Sigmoid colon (tissue), 4 donors: ENCODE measurements around the gene TECTB.

ENCODE experiments used
- POLR2AphosphoS5 ChIP-seq, 4 donors: sonication (generic); formaldehyde crosslinking; IDR thresholded peaks; one replicate each; pipeline ENCODE4 v1.6.1; 2017; ENCODE audit warnings: antibody characterized with exemption in 4 of 4
- TF ChIP-seq, protein P1 (sequence below), 4 experiments: fragments of 450-650 bp in 3 of 4; fragments of 200-600 bp in 1 of 4; IDR thresholded peaks; one replicate each; pipeline ENCODE4 v1.5.1; 2016 to 2019; ENCODE audit warnings: antibody characterized with exemption in 4 of 4, mild to moderate bottlenecking in 3 of 4, moderate library complexity in 2 of 4

DNA sequence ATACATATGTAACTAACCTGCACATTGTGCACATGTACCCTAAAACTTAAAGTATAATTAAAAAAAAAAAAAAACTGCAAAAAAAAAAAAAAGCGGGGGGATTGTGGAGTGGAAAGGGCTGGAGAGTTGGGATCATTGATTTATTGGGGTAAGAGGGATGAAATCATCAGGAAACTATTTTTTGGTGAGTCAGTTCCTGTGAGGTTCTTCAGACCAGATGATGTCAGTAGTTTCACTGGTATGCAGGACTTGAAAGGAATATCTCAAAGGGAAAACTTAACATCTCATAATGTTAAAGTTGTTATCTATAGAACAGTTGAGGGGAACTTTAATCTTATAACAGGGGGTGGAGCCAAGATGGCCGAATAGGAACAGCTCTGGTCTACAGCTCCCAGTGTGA is 32.6 kb upstream of the TECTB start:
- TF ChIP-seq, protein P1, sequence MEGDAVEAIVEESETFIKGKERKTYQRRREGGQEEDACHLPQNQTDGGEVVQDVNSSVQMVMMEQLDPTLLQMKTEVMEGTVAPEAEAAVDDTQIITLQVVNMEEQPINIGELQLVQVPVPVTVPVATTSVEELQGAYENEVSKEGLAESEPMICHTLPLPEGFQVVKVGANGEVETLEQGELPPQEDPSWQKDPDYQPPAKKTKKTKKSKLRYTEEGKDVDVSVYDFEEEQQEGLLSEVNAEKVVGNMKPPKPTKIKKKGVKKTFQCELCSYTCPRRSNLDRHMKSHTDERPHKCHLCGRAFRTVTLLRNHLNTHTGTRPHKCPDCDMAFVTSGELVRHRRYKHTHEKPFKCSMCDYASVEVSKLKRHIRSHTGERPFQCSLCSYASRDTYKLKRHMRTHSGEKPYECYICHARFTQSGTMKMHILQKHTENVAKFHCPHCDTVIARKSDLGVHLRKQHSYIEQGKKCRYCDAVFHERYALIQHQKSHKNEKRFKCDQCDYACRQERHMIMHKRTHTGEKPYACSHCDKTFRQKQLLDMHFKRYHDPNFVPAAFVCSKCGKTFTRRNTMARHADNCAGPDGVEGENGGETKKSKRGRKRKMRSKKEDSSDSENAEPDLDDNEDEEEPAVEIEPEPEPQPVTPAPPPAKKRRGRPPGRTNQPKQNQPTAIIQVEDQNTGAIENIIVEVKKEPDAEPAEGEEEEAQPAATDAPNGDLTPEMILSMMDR (IDR thresholded peaks at IDR 0.05) = no peak
- no peak for TF ChIP-seq POLR2AphosphoS5 (IDR thresholded peaks at IDR 0.05)
